Hepatocyte (in vitro differentiated cells): ENCODE data around the gene TFDP1. TPM values are rescaled to one million over a fixed set of nuclear protein-coding genes. Genes with fewer than 3 reads are reported as not detected.

Experiments
- DNase-seq: peaks from one replicate; pipeline ENCODE4 v3.0.0-alpha.2; 2016; ENCODE audit warnings: low spot score
- H2AFZ ChIP-seq: fragments of 200-600 bp; sonication (generic); 2 replicates; pipeline ENCODE4 v1.6.0; 2016; ENCODE audit warnings: antibody characterized with exemption, mild to moderate bottlenecking
- H3K27ac ChIP-seq: fragments of 200-600 bp; sonication (generic); 2 replicates; pipeline ENCODE4 v1.5.1; 2016; ENCODE audit warnings: mild to moderate bottlenecking
- H3K27me3 ChIP-seq: fragments of 200-600 bp; sonication (generic); 2 replicates; pipeline ENCODE4 v1.6.1; 2016
- H3K36me3 ChIP-seq: fragments of 200-600 bp; sonication (generic); replicated peaks from 2 replicates; pipeline ENCODE4 v1.5.1; 2016; ENCODE audit warnings: low read depth; ENCODE audit not compliant: insufficient read depth
- H3K4me1 ChIP-seq: fragments of 200-600 bp; sonication (generic); 2 replicates; pipeline ENCODE4 v1.5.1; 2016; ENCODE audit warnings: mild to moderate bottlenecking, moderate library complexity; ENCODE audit not compliant: insufficient read depth
- H3K4me2 ChIP-seq: fragments of 200-600 bp; sonication (generic); 2 replicates; pipeline ENCODE4 v1.6.0; 2016
- H3K4me3 ChIP-seq: fragments of 200-600 bp; sonication (generic); 2 replicates; pipeline ENCODE4 v1.5.1; 2016; ENCODE audit warnings: mild to moderate bottlenecking
- H3K79me2 ChIP-seq: fragments of 200-600 bp; sonication (generic); 2 replicates; pipeline ENCODE4 v1.6.0; 2017; ENCODE audit warnings: mild to moderate bottlenecking
- H3K9me2 ChIP-seq: fragments of 200-600 bp; sonication (generic); replicated peaks from 2 replicates; pipeline ENCODE4 v1.6.0; 2017; ENCODE audit warnings: mild to moderate bottlenecking; ENCODE audit not compliant: insufficient read depth
- H3K9me3 ChIP-seq: fragments of 200-600 bp; sonication (generic); 2 replicates; pipeline ENCODE4 v1.5.1; 2016; ENCODE audit warnings: low read depth, mild to moderate bottlenecking
- H4K20me1 ChIP-seq: fragments of 200-600 bp; sonication (generic); 2 replicates; pipeline ENCODE4 v1.6.0; 2016; ENCODE audit warnings: mild to moderate bottlenecking; ENCODE audit not compliant: insufficient read depth, poor library complexity, severe bottlenecking
- EZH2 ChIP-seq: fragments of 200-600 bp; sonication (generic); IDR thresholded peaks from 2 replicates; pipeline ENCODE4 v1.6.1; 2016; ENCODE audit warnings: antibody characterized with exemption, mild to moderate bottlenecking, borderline replicate concordance
- EZH2phosphoT487 ChIP-seq: fragments of 200-600 bp; sonication (generic); IDR thresholded peaks from one replicate; pipeline ENCODE4 v1.6.1; 2018; ENCODE audit warnings: antibody characterized with exemption, mild to moderate bottlenecking, low read depth, moderate library complexity; ENCODE audit not compliant: unreplicated experiment, severe bottlenecking
- WGBS: methylation state at CpG from one replicate; pipeline ENCODE4 v1.1.6; 2016; ENCODE audit warnings: low lambda C conversion rate; ENCODE audit errors: missing lambda C conversion rate; 5-methylcytosine and 5-hydroxymethylcytosine counted together
- polyA plus RNA-seq: library from polyadenylated mRNA; unstranded; fragments of >200 nt; fragmentation: Nextera tagmentation; extraction: Ambion mirVana; gene quantifications from 2 replicates; pipeline ENCODE4 v1.2.1, GENCODE V29; 2016
- total RNA-seq: library from RNA; depleted of rRNA; stranded (reverse); fragments of >200 nt; gene quantifications from 2 replicates; pipeline ENCODE4 v1.2.3, GENCODE V29; 2014
- TF ChIP-seq, protein P1 (sequence below): fragments of 200-600 bp; sonication (generic); IDR thresholded peaks from 2 replicates; pipeline ENCODE4 v1.5.1; 2016; ENCODE audit warnings: antibody characterized with exemption, mild to moderate bottlenecking; ENCODE audit not compliant: poor library complexity

TFDP1 gene
- total and polyA plus RNA-seq, 2 experiments from 2014 or later, result 54.0 to 62.9 TPM

GRCh38 chr13:113632706-113633484 lies 48.3 kb downstream of the TFDP1 start:
- Histone ChIP-seq H3K4me3 (no peak overlapping the region), H3K27me3 (no peaks in the 10 kb centered on the region), H3K4me1 (no peaks in the 10 kb centered on the region), H4K20me1 (no peaks in the 10 kb centered on the region), H3K9me2 (no peaks in the 10 kb centered on the region), H3K79me2 (peaks cover 7% of the 10 kb centered on the region), H3K4me2 (no peak overlapping the region), H3K9me3 (no peaks in the 10 kb centered on the region), H3K36me3 (no peaks in the 10 kb centered on the region), H2AFZ (no peak overlapping the region), H3K27ac (no peak overlapping the region)
- DNase-seq, result no peak
- TF ChIP-seq EZH2, result no peak
- TF ChIP-seq, protein P1, sequence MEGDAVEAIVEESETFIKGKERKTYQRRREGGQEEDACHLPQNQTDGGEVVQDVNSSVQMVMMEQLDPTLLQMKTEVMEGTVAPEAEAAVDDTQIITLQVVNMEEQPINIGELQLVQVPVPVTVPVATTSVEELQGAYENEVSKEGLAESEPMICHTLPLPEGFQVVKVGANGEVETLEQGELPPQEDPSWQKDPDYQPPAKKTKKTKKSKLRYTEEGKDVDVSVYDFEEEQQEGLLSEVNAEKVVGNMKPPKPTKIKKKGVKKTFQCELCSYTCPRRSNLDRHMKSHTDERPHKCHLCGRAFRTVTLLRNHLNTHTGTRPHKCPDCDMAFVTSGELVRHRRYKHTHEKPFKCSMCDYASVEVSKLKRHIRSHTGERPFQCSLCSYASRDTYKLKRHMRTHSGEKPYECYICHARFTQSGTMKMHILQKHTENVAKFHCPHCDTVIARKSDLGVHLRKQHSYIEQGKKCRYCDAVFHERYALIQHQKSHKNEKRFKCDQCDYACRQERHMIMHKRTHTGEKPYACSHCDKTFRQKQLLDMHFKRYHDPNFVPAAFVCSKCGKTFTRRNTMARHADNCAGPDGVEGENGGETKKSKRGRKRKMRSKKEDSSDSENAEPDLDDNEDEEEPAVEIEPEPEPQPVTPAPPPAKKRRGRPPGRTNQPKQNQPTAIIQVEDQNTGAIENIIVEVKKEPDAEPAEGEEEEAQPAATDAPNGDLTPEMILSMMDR, result no peak
- no peak for TF ChIP-seq EZH2phosphoT487
- WGBS, result 98% methylated on average over 38 of the region's 38 CpGs

DNA sequence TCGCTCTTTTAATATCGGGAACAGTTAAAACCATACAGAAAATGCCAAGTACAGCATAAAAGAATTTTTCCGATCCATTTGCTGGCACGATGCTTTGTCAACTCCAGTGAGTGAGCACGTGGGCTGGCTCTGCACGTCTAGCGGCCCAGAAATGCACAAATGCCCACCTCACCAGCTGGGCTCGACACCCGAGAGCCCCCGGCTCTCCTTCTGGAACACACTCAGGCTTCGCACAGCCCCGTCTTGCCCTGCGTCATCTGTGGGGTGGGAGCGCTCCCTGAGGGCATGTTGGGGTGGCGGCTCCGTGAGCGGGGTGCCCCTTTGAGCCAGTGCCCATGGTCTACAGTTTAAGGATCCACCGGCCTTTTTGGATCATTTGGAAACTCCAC lies 48.9 kb downstream of the TFDP1 start:
- no peaks in the 10 kb centered on the region for H3K4me1 ChIP-seq
- no peak overlapping the region for H3K4me2 ChIP-seq
- H3K9me3 ChIP-seq, result no peaks in the 10 kb centered on the region
- H3K4me3 ChIP-seq, result no peak overlapping the region
- H3K9me2 ChIP-seq, result no peaks in the 10 kb centered on the region
- TF ChIP-seq EZH2phosphoT487 (no peak), EZH2 (no peak)
- TF ChIP-seq, protein P1, result no peak
- H3K27ac ChIP-seq, result no peak overlapping the region
- no peaks in the 10 kb centered on the region for H3K36me3 ChIP-seq
- no peak for DNase-seq
- no peaks in the 10 kb centered on the region for H4K20me1 ChIP-seq
- 98% methylated on average over 18 of the region's 18 CpGs for WGBS
- H3K79me2 ChIP-seq, result peaks cover 7% of the 10 kb centered on the region
- no peaks in the 10 kb centered on the region for H3K27me3 ChIP-seq
- no peak overlapping the region for H2AFZ ChIP-seq

DNA sequence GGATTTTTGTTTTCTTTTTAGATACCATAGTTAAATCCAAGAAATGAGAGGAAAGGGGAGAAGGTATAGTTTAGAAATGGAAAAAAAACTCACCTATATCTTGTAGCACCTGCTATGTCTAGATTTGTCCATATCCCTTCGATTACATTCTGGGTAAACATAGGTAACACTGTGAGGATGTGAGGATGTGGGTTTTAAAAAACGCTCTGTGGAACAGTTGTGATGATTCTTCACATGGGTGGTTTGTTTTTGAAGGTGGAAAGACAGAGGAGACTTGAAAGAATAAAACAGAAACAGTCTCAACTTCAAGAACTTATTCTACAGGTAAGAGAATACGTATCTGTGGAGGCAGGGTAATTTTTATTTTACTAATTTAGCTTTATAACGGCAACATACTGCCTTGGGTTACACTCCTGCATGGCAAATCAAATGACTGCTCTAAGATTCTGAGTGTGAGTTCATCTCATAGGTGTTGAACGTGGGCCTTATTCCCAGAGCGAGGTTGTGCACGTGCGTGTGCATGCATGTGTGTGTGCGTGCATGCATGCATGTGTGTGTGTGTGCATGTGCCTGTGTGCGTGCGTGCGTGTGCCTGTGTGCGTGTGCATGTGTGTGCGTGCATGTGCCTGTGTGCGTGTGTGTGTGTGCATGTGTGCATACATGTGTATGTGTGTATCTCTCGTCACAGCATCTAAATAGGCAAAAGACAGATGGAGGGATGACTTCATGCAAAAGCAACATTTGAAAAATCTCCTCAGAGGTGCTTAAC lies 49.9 kb downstream of the TFDP1 start:
- no peaks in the 10 kb centered on the region for H4K20me1 ChIP-seq
- H3K9me2 ChIP-seq, result no peaks in the 10 kb centered on the region
- no peak overlapping the region for H3K4me2 ChIP-seq
- no peaks in the 10 kb centered on the region for H3K9me3 ChIP-seq
- H3K4me1 ChIP-seq, result no peaks in the 10 kb centered on the region
- WGBS, result 98% methylated on average over 16 of the region's 16 CpGs
- H3K79me2 ChIP-seq, result no peaks in the 10 kb centered on the region
- no peak overlapping the region for H3K27ac ChIP-seq
- TF ChIP-seq EZH2phosphoT487, result no peak
- TF ChIP-seq, protein P1, result no peak
- TF ChIP-seq EZH2, result no peak
- H3K27me3 ChIP-seq, result no peaks in the 10 kb centered on the region
- no peak for DNase-seq
- no peak overlapping the region for H3K4me3 ChIP-seq
- no peak overlapping the region for H2AFZ ChIP-seq
- no peaks in the 10 kb centered on the region for H3K36me3 ChIP-seq
